OCI-LY7 (cell line): Measurements from ENCODE around the gene ZBTB8OS. TPM values are rescaled to one million over a fixed set of nuclear protein-coding genes. Genes with fewer than 3 reads are reported as not detected.

Experiments used
- BruUV-seq: library from RNA; stranded (reverse); fragments of 400-500 nt; replicated peaks from 2 replicates; lab custom pipeline; 2021; lab: Mats Ljungman, UMichigan
- CTCF ChIA-PET: fragments of 300-600 bp; sonication (Branson Sonifier 250); formaldehyde crosslinking; loops from one replicate; lab custom pipeline; 2022; ENCODE audit warnings: antibody characterized with exemption; ENCODE audit not compliant: unreplicated experiment; lab: Charles Lee
- POLR2A ChIA-PET: fragments of 300-600 bp; sonication (Branson Sonifier 250); formaldehyde crosslinking; loops from one replicate; lab custom pipeline; 2022; ENCODE audit warnings: antibody characterized with exemption; lab: Charles Lee
- DNase-seq: peaks from one replicate; pipeline ENCODE4 v3.0.0-alpha.2; 2015; ENCODE audit warnings: low spot score
- H2AFZ ChIP-seq: fragments of 200-600 bp; sonication (generic), shearing (Covaris generic); 2 replicates; pipeline ENCODE4 v1.6.1; 2014; ENCODE audit warnings: mild to moderate bottlenecking, antibody characterized with exemption, low read length, moderate library complexity
- H3K27ac ChIP-seq: fragments of 200-600 bp; sonication (generic); 2 replicates; pipeline ENCODE4 v1.5.1; 2014; ENCODE audit warnings: mixed run types, low read depth, mild to moderate bottlenecking, moderate library complexity, low read length, inconsistent platforms; ENCODE audit not compliant: poor library complexity, severe bottlenecking
- H3K36me3 ChIP-seq: fragments of 200-600 bp; sonication (generic); 2 replicates; pipeline ENCODE4 v1.6.1; 2014; ENCODE audit warnings: mild to moderate bottlenecking, antibody characterized with exemption, low read length, moderate library complexity, mixed read lengths; ENCODE audit not compliant: insufficient read depth
- H3K4me1 ChIP-seq: fragments of 200-600 bp; sonication (generic); 2 replicates; pipeline ENCODE4 v1.5.1; 2014; ENCODE audit warnings: mild to moderate bottlenecking, low read length; ENCODE audit not compliant: insufficient read depth, poor library complexity, severe bottlenecking
- H3K4me2 ChIP-seq: fragments of 200-600 bp; sonication (generic); 2 replicates; pipeline ENCODE4 v1.6.1; 2014; ENCODE audit warnings: mild to moderate bottlenecking, low read length
- H3K4me3 ChIP-seq: fragments of 200-600 bp; sonication (generic); 2 replicates; pipeline ENCODE4 v1.5.1; 2014; ENCODE audit warnings: mild to moderate bottlenecking, low read depth, low read length; ENCODE audit not compliant: poor library complexity, severe bottlenecking
- H3K79me2 ChIP-seq: fragments of 200-600 bp; sonication (generic); 2 replicates; pipeline ENCODE4 v1.6.1; 2016; ENCODE audit warnings: low read depth, mild to moderate bottlenecking, low read length, moderate library complexity, mixed read lengths; ENCODE audit not compliant: insufficient read depth
- H3K9me2 ChIP-seq: fragments of 200-600 bp; sonication (generic); 2 replicates; pipeline ENCODE4 v1.6.1; 2016; ENCODE audit warnings: mild to moderate bottlenecking, low read length, mixed read lengths; ENCODE audit not compliant: insufficient read depth
- H3K9me3 ChIP-seq: fragments of 200-600 bp; sonication (generic); 2 replicates; pipeline ENCODE4 v1.6.1; 2014; ENCODE audit warnings: mild to moderate bottlenecking, mixed run types, low read length, mixed read lengths
- H4K20me1 ChIP-seq: fragments of 200-600 bp; sonication (generic); 2 replicates; pipeline ENCODE4 v1.6.1; 2014; ENCODE audit warnings: mild to moderate bottlenecking, antibody characterized with exemption, low read length, moderate library complexity, mixed read lengths; ENCODE audit not compliant: insufficient read depth
- CTCF ChIP-seq: fragments of 200-600 bp; sonication (generic); conservative IDR thresholded peaks from 2 replicates; pipeline ENCODE4 v1.5.1; 2014; ENCODE audit warnings: mild to moderate bottlenecking, antibody characterized with exemption, low read length, moderate library complexity, mixed read lengths
- EZH2phosphoT487 ChIP-seq: fragments of 200-600 bp; sonication (generic); IDR thresholded peaks from 2 replicates; pipeline ENCODE4 v1.6.1; 2018; ENCODE audit warnings: low read depth, borderline replicate concordance, mild to moderate bottlenecking, mixed run types, antibody characterized with exemption, low read length, moderate library complexity, mixed read lengths
- intact Hi-C: fragments of 100-400 bp; cut with micrococcal nuclease; formaldehyde crosslinking; loops from one replicate; pipeline ENCODE4 v1.10.0; 2022; ENCODE audit not compliant: unreplicated experiment
- total RNA-seq, 2 experiments: library from RNA; depleted of rRNA in 1 of 2; stranded (reverse); fragments of >200 nt in 1 of 2; shearing (Covaris generic) in 1 of 2; gene quantifications; 2 replicates each; pipeline ENCODE4 v1.2.3, GENCODE V29; 2014 to 2022

Gene ZBTB8OS
- total RNA-seq, 2 experiments from 2014 or later, result 57.5 to 119 TPM

DNA sequence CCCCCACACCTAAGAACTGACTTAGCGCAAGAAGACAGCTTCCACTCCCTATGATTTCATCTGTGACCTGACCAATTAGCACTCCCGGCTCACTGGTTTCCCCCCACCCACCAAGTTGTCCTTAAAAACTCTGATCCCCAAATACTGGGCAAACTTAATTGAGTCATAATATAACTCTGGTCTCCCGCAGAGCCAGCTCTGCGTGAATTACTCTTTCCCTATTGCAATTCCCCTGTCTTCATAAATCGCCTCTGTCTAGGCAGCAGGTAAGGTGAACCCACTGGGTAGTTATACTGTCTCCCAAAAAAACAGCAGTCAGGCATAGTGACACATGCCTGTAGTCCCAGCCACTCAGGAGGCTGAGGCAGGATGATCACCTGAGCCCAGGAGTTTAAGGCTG lies 36.9 kb downstream of the ZBTB8OS start:
- no peak for DNase-seq
- Histone ChIP-seq H3K36me3 (no peaks in the 10 kb centered on the region), H3K79me2 (no peaks in the 10 kb centered on the region), H3K4me2 (no peak overlapping the region), H3K9me3 (no peaks in the 10 kb centered on the region), H3K9me2 (no peaks in the 10 kb centered on the region), H3K4me3 (no peak overlapping the region), H4K20me1 (no peaks in the 10 kb centered on the region), H2AFZ (no peak overlapping the region), H3K4me1 (no peaks in the 10 kb centered on the region), H3K27ac (no peak overlapping the region)
- TF ChIP-seq CTCF (no peak), EZH2phosphoT487 (no peak)
- POLR2A ChIA-PET, result interaction anchor here (0.7 kb wide), 1 partner anchor 156 kb away, joined by 4 read pairs; no protein-coding TSS in a partner anchor
- intact Hi-C loops, result no loop called here
- BruUV-seq, result no TSS peak
- CTCF ChIA-PET, result no interaction called here

GRCh38 chr1:32612189-32612881 lies 38.0 kb downstream of the ZBTB8OS start:
- intact Hi-C loops, result no loop called here
- no peak overlapping the region for H3K27ac ChIP-seq
- BruUV-seq, result no TSS peak
- no peaks in the 10 kb centered on the region for H3K9me3 ChIP-seq
- H3K4me3 ChIP-seq, result no peak overlapping the region
- peak overlapping the region; percentile 32; the same call in 1 of the 2 replicates for H2AFZ ChIP-seq
- H3K36me3 ChIP-seq, result no peaks in the 10 kb centered on the region
- POLR2A ChIA-PET, result no interaction called here
- H3K79me2 ChIP-seq, result no peaks in the 10 kb centered on the region
- no peak for TF ChIP-seq CTCF
- no peak for TF ChIP-seq EZH2phosphoT487
- H3K4me1 ChIP-seq, result no peaks in the 10 kb centered on the region
- CTCF ChIA-PET, result no interaction called here
- no peak for DNase-seq
- H3K9me2 ChIP-seq, result no peaks in the 10 kb centered on the region
- 0 out of 2 replicates have a peak overlapping the region, but pooled peaks have one; percentile 12 for H3K4me2 ChIP-seq
- no peaks in the 10 kb centered on the region for H4K20me1 ChIP-seq

- POLR2A ChIA-PET, result no interaction called here
- no peak overlapping the region; the same call in 1 of the 2 replicates for H2AFZ ChIP-seq
- H3K79me2 ChIP-seq, result no peaks in the 10 kb centered on the region
- BruUV-seq, result no TSS peak
- H3K9me3 ChIP-seq, result no peaks in the 10 kb centered on the region
- H3K4me2 ChIP-seq, result 0 out of 2 replicates have a peak overlapping the region, but pooled peaks have one; percentile 12
- no peak overlapping the region for H3K27ac ChIP-seq
- no peak overlapping the region for H3K4me3 ChIP-seq
- no peak for DNase-seq
- no peaks in the 10 kb centered on the region for H3K4me1 ChIP-seq
- H3K9me2 ChIP-seq, result no peaks in the 10 kb centered on the region
- H4K20me1 ChIP-seq, result no peaks in the 10 kb centered on the region
- intact Hi-C loops, result no loop called here
- no peaks in the 10 kb centered on the region for H3K36me3 ChIP-seq
- no peak for TF ChIP-seq EZH2phosphoT487
- TF ChIP-seq CTCF, result no peak
- CTCF ChIA-PET, result no interaction called here
Observed at GRCh38 chr1:32611859-32612188, 38.5 kb downstream of the ZBTB8OS start.
